Astrocyte of the spinal cord (primary cell): ENCODE measurements around the gene NECAB3.
A peak's percentile ranks its signal among the peaks of the same experiment; 100 is the strongest.
"Not testable (repeated sequence)": the region's sequence is repeated elsewhere in the genome, so short reads cannot be mapped to it uniquely, and the experiment has no call there.

Experiments used
- DNase-seq: peaks from one replicate; pipeline ENCODE4 v3.0.0; 2011; ENCODE audit warnings: low read depth, low spot score
- H3K4me3 ChIP-seq: 2 replicates; pipeline ENCODE4 v1.5.1; 2011; ENCODE audit warnings: low read depth, mild to moderate bottlenecking, low read length, moderate library complexity
- in situ Hi-C: cut with HindIII; loops from 2 replicates; pipeline ENCODE4 v1.10.0; 2017; ENCODE audit warnings: low sequenced_read_pairs
- TF ChIP-seq, protein P1 (sequence below): IDR thresholded peaks from 2 replicates; pipeline ENCODE4 v1.5.1; 2012; ENCODE audit warnings: low read depth, mild to moderate bottlenecking, low read length, inconsistent platforms

Gene NECAB3

DNA sequence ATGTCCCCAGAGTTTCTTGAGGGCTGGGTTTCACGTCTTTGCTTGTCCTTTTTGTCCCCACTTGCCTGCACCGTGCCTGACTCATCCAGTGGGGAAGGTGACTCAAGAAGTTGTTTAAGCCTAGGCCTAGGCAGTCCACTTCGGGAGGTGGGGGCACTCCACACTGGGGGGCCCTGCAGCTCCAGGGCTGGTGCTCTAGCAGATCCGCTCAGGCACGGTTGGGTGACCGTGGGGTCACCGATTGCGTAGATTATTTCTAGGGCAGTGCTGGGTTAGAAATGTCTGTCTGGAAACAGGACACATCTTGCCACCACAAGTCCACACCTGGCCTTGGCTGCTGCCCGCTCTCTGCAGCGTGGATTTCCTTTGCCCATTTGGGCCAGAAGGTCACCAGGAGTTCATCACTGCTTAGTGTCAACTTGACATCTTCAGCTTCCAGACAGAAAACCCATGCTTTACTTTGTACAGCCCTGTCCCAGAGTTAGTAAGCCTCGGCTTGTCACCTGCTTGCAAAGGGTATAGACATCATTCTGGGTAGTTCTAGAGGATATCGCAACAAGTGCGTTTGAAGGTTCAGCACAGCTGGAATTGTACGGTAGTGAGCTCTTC, 25.7 kb downstream of the NECAB3 start:
- H3K4me3 ChIP-seq = no peak overlapping the region
- peak; percentile 30 for DNase-seq
- in situ Hi-C loops = no loop called here
- TF ChIP-seq, protein P1, sequence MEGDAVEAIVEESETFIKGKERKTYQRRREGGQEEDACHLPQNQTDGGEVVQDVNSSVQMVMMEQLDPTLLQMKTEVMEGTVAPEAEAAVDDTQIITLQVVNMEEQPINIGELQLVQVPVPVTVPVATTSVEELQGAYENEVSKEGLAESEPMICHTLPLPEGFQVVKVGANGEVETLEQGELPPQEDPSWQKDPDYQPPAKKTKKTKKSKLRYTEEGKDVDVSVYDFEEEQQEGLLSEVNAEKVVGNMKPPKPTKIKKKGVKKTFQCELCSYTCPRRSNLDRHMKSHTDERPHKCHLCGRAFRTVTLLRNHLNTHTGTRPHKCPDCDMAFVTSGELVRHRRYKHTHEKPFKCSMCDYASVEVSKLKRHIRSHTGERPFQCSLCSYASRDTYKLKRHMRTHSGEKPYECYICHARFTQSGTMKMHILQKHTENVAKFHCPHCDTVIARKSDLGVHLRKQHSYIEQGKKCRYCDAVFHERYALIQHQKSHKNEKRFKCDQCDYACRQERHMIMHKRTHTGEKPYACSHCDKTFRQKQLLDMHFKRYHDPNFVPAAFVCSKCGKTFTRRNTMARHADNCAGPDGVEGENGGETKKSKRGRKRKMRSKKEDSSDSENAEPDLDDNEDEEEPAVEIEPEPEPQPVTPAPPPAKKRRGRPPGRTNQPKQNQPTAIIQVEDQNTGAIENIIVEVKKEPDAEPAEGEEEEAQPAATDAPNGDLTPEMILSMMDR = no peak

DNA sequence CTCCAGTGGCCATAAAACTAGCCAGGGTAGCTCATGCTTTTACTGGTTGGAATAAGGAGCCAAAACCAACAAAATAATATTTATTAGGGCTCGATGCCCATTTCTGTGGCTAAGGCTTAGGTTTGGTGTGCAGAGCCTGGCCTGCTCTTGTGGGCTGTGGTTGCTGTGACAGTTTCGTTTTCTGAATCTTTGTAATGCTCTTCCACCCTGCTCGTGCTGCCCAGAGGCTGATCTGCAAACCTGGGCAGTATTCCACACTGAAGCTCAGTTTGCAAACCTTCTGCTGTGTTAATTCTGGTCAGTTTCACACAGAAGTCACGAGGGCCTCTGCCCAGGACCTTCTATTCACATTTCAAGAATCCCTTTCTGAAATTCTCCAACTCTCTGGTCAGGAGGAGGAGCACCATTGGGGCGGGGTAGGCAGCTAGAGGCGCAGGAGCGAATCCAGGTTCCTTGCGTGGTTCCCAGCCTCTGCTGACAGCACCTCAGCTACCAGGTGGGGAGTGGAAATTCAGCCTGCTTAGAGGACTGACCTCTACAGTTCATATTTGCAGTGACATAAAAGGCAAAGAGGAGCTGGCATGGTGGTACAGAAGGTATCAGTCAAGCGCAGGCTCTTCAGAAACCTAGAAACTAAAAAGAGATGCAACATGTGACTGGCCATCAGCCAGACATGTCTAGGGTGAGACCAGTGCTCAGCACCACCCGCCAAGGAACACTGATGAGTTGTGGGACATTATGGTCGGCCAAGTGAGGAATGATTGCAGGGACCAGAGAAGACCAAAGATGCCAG, 26.4 kb downstream of the NECAB3 start:
- in situ Hi-C loops = no loop called here
- no peak overlapping the region for H3K4me3 ChIP-seq
- TF ChIP-seq, protein P1 = no peak
- peak; percentile 95 for DNase-seq

GRCh38 chr20:33646959-33647602, 27.1 kb downstream of the NECAB3 start:
- H3K4me3 ChIP-seq, DNase-seq, in situ Hi-C loops: not testable (repeated sequence)

- TF ChIP-seq, protein P1 = no peak
- DNase-seq = no peak
- in situ Hi-C loops = no loop called here
- H3K4me3 ChIP-seq = no peak overlapping the region
These were observed 28.0 kb downstream of the NECAB3 start for GRCh38 chr20:33646191-33646590.

DNA sequence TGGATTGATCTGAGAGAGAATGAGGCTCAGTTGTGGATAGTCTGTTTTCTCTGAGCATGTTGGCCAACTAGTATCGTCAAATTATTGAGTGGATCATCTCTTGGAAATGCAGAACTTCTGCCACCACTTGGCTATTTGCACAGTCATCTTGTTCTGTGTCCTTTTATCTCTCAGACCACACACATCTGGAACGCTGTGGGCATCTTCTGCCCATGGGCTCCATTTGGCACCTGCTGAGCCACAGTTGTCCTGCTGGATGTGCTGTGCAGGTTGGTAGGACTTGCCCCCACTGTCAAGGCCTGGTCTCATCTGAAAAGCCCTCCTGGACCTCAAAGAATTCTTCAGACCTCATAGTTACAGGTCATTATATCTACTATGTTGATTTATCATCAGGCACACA, 28.8 kb downstream of the NECAB3 start:
- DNase-seq = no peak
- TF ChIP-seq, protein P1 = no peak
- in situ Hi-C loops = no loop called here
- H3K4me3 ChIP-seq = no peak overlapping the region

GRCh38 chr20:33645072-33645358, 29.2 kb downstream of the NECAB3 start:
- no peak for DNase-seq
- H3K4me3 ChIP-seq = no peak overlapping the region
- TF ChIP-seq, protein P1 = no peak
- in situ Hi-C loops = no loop called here

DNA sequence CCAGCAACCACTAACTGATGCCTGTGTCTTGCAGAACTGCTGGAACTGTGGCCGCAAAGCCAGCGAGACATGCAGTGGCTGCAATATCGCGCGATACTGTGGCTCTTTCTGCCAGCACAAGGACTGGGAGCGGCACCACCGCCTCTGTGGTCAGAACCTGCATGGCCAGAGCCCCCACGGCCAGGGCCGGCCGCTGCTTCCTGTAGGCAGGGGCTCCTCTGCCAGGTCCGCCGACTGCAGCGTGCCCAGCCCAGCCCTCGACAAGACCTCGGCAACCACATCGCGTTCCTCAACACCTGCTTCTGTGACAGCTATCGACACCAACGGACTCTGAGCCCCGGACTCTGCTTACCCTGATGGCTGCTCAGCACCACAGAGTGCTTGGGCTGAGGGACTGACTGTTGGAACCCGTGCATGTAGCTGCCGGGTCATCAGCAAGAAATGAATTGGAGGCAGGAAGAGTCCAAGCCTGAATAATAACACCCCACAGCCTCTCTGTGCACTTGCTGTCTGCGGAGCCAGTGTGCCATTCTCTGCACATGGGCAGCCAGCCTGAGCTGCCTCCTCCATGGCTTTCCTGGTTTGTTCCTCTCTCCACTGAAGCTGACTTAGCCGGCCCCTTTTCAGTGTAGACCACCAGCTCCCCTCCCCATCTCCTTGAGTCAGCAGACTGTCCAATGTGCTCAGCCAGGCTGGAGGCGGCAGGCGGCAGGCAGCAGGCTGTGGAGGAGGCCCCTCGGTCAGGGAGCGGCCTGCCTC, 29.7 kb downstream of the NECAB3 start:
- H3K4me3 ChIP-seq = no peak overlapping the region
- in situ Hi-C loops = no loop called here
- TF ChIP-seq, protein P1 = no peak
- no peak for DNase-seq
